ENCODE data around the gene CFAP52.
A peak's percentile ranks its signal among the peaks of the same experiment; 100 is the strongest.
"Not testable (repeated sequence)": the region's sequence is repeated elsewhere in the genome, so short reads cannot be mapped to it uniquely, and the experiment has no call there.

Gene CFAP52

GRCh38 chr17:9557161-9557755, 19.2 kb upstream of the CFAP52 start:
- Mint-ChIP-seq H3K9me3 (no peaks in the 10 kb centered on the region), H3K4me3 (no peak overlapping the region), H3K36me3 (peaks cover 29% of the 10 kb centered on the region), H3K27ac (no peak overlapping the region), H3K27me3 (no peaks in the 10 kb centered on the region), H3K4me1 (no peaks in the 10 kb centered on the region)
- ATAC-seq, result no peak

GRCh38 chr17:9557857-9558256, 18.6 kb upstream of the CFAP52 start:
- no peak for ATAC-seq
- Mint-ChIP-seq H3K36me3 (peaks cover 34% of the 10 kb centered on the region), H3K27me3 (no peaks in the 10 kb centered on the region), H3K9me3 (no peaks in the 10 kb centered on the region), H3K4me1 (no peaks in the 10 kb centered on the region), H3K4me3 (no peak overlapping the region), H3K27ac (no peak overlapping the region)

GRCh38 chr17:9564104-9564503, 12.3 kb upstream of the CFAP52 start:
- Mint-ChIP-seq H3K27ac (no peak overlapping the region), H3K36me3 (peaks cover 55% of the 10 kb centered on the region), H3K4me3 (no peak overlapping the region), H3K9me3 (peaks cover 8% of the 10 kb centered on the region), H3K27me3 (no peaks in the 10 kb centered on the region), H3K4me1 (peaks cover 34% of the 10 kb centered on the region)
- ATAC-seq, result no peak

- Mint-ChIP-seq H3K36me3 (peaks cover 65% of the 10 kb centered on the region), H3K27me3 (no peaks in the 10 kb centered on the region), H3K4me3 (no peak overlapping the region), H3K27ac (no peak overlapping the region), H3K4me1 (peaks cover 34% of the 10 kb centered on the region), H3K9me3 (peaks cover 8% of the 10 kb centered on the region)
- ATAC-seq, result no peak
These were observed 10.4 kb upstream of the CFAP52 start for GRCh38 chr17:9566067-9566466.

GRCh38 chr17:9566739-9567138, 9.7 kb upstream of the CFAP52 start:
- ATAC-seq, H3K27ac Mint-ChIP-seq: not testable (repeated sequence)

GRCh38 chr17:9568004-9568403, 8.4 kb upstream of the CFAP52 start:
- no peak overlapping the region for H3K27ac Mint-ChIP-seq
- H3K4me3 Mint-ChIP-seq, result no peak overlapping the region
- no peak for ATAC-seq
- no peaks in the 10 kb centered on the region for H3K27me3 Mint-ChIP-seq
- H3K4me1 Mint-ChIP-seq, result peaks cover 34% of the 10 kb centered on the region
- peaks cover 8% of the 10 kb centered on the region for H3K9me3 Mint-ChIP-seq
- peaks cover 56% of the 10 kb centered on the region for H3K36me3 Mint-ChIP-seq

More at GRCh38 chr17:9566739-9567138, 9.7 kb upstream of the CFAP52 start:
- H3K4me3 Mint-ChIP-seq, H3K9me3 Mint-ChIP-seq, H3K27me3 Mint-ChIP-seq: not testable (repeated sequence)
- peaks cover 65% of the 10 kb centered on the region for H3K36me3 Mint-ChIP-seq
- peaks cover 34% of the 10 kb centered on the region for H3K4me1 Mint-ChIP-seq

GRCh38 chr17:9568957-9569588, 7.4 kb upstream of the CFAP52 start:
- peaks cover 6% of the 10 kb centered on the region for H3K9me3 Mint-ChIP-seq
- no peak overlapping the region for H3K27ac Mint-ChIP-seq
- ATAC-seq, result no peak
- H3K36me3 Mint-ChIP-seq, result peaks cover 45% of the 10 kb centered on the region
- H3K27me3 Mint-ChIP-seq, result no peaks in the 10 kb centered on the region
- H3K4me1 Mint-ChIP-seq, result peaks cover 41% of the 10 kb centered on the region
- H3K4me3 Mint-ChIP-seq, result no peak overlapping the region

GRCh38 chr17:9571201-9571600, 5.2 kb upstream of the CFAP52 start:
- H3K27me3 Mint-ChIP-seq, result no peaks in the 10 kb centered on the region
- peaks cover 5% of the 10 kb centered on the region for H3K9me3 Mint-ChIP-seq
- peaks cover 29% of the 10 kb centered on the region for H3K36me3 Mint-ChIP-seq
- H3K4me3 Mint-ChIP-seq, result no peak overlapping the region
- H3K27ac Mint-ChIP-seq, result no peak overlapping the region
- ATAC-seq, result no peak
- peaks cover 30% of the 10 kb centered on the region for H3K4me1 Mint-ChIP-seq

- H3K36me3 Mint-ChIP-seq, result no peaks in the 10 kb centered on the region
- no peaks in the 10 kb centered on the region for H3K9me3 Mint-ChIP-seq
- H3K4me3 Mint-ChIP-seq, result peak within 1 kb of the TSS; percentile 89
- no peaks in the 10 kb centered on the region for H3K27me3 Mint-ChIP-seq
- ATAC-seq, result peak; percentile 92
- peaks cover 25% of the 10 kb centered on the region for H3K4me1 Mint-ChIP-seq
- H3K27ac Mint-ChIP-seq, result peak within 1 kb of the TSS; percentile 85
These were observed 901 bp upstream of the CFAP52 start, which contains the start of gene STX8 for GRCh38 chr17:9575381-9576101. Gene STX8 (minus strand): TSS chr17:9575820. CDS start chr17:9575808, 12 bp downstream.

- Mint-ChIP-seq H3K36me3 (no peaks in the 10 kb centered on the region), H3K4me3 (peak overlapping the region; percentile 89), H3K27ac (no peak overlapping the region), H3K27me3 (no peaks in the 10 kb centered on the region), H3K4me1 (peaks cover 25% of the 10 kb centered on the region), H3K9me3 (no peaks in the 10 kb centered on the region)
- ATAC-seq, result no peak
These were observed 899 bp downstream of the CFAP52 start for GRCh38 chr17:9577373-9577709.

GRCh38 chr17:9587969-9588656, 11.7 kb downstream of the CFAP52 start:
- Mint-ChIP-seq H3K4me1 (no peaks in the 10 kb centered on the region), H3K9me3 (peaks cover 13% of the 10 kb centered on the region), H3K27me3 (no peaks in the 10 kb centered on the region), H3K36me3 (peaks cover 6% of the 10 kb centered on the region), H3K4me3 (no peak overlapping the region), H3K27ac (no peak overlapping the region)
- no peak for ATAC-seq

- Mint-ChIP-seq H3K27me3 (peaks cover 21% of the 10 kb centered on the region), H3K27ac (no peak overlapping the region), H3K4me3 (no peak overlapping the region), H3K9me3 (no peaks in the 10 kb centered on the region), H3K4me1 (no peaks in the 10 kb centered on the region), H3K36me3 (no peaks in the 10 kb centered on the region)
- no peak for ATAC-seq
These were observed 17.6 kb downstream of the CFAP52 start for GRCh38 chr17:9594065-9594464.

- peaks cover 30% of the 10 kb centered on the region for H3K27me3 Mint-ChIP-seq
- H3K4me1 Mint-ChIP-seq, H3K4me3 Mint-ChIP-seq, H3K27ac Mint-ChIP-seq, ATAC-seq, H3K36me3 Mint-ChIP-seq, H3K9me3 Mint-ChIP-seq: not testable (repeated sequence)
These were observed 21.2 kb downstream of the CFAP52 start for GRCh38 chr17:9597638-9598037.

GRCh38 chr17:9598661-9599060, 22.2 kb downstream of the CFAP52 start:
- H3K27ac Mint-ChIP-seq, result no peak overlapping the region
- H3K4me1 Mint-ChIP-seq, result no peaks in the 10 kb centered on the region
- no peak for ATAC-seq
- peaks cover 35% of the 10 kb centered on the region for H3K27me3 Mint-ChIP-seq
- no peaks in the 10 kb centered on the region for H3K9me3 Mint-ChIP-seq
- no peaks in the 10 kb centered on the region for H3K36me3 Mint-ChIP-seq
- H3K4me3 Mint-ChIP-seq, result no peak overlapping the region

GRCh38 chr17:9604583-9604982, 28.1 kb downstream of the CFAP52 start:
- not testable (repeated sequence) for ATAC-seq, H3K4me3 Mint-ChIP-seq

More at GRCh38 chr17:9604583-9604982, 28.1 kb downstream of the CFAP52 start:
- H3K36me3 Mint-ChIP-seq, H3K4me1 Mint-ChIP-seq, H3K9me3 Mint-ChIP-seq, H3K27ac Mint-ChIP-seq: not testable (repeated sequence)
- H3K27me3 Mint-ChIP-seq, result peaks cover 31% of the 10 kb centered on the region
